Measurements from ENCODE around the gene LY6G6F. TPM values are rescaled to one million over a fixed set of nuclear protein-coding genes. Genes with fewer than 3 reads are reported as not detected.

Gene LY6G6F
- total and polyA plus RNA-seq, 4 donors = not detected

- Histone ChIP-seq H3K36me3 (ENCODE audit: control insufficient read depth in 1 of 2, insufficient read depth in 2 of 2, low read length in 1 of 2) (peaks cover 0 to 6% of the 10 kb centered on the region in 2 donors), H3K27me3 (ENCODE audit: control insufficient read depth in 1 of 2, insufficient read depth in 2 of 2, low read length in 1 of 2) (no peaks in the 10 kb centered on the region), H3K9me3 (ENCODE audit: control insufficient read depth, low read length) (no peaks in the 10 kb centered on the region), H3K27ac (ENCODE audit: low read depth in 1 of 2, low read length in 2 of 2) (no peak overlapping the region), H3K4me1 (ENCODE audit: control insufficient read depth in 1 of 2, insufficient read depth in 2 of 2, low read length in 2 of 2) (no peaks in the 10 kb centered on the region), H3K4me3 (ENCODE audit: low read length in 2 of 2) (no peak overlapping the region)
- DNase-seq = no peak
- no peak for ATAC-seq (ENCODE audit: low FRiP score)
- intact Hi-C loops (cut with DNase I) = loop anchor here (10.0 kb wide), 2 partner anchors 147 to 177 kb away; partner anchors contain the start of gene NEU1 (in 1 of the 2)
- WGBS, 2 donors = 73 to 80% methylated on average over 14 of the region's 14 CpGs
These were observed 18.6 kb upstream of the LY6G6F start for GRCh38 chr6:31687860-31688693.

GRCh38 chr6:31689249-31690110, 17.2 kb upstream of the LY6G6F start:
- no peaks in the 10 kb centered on the region for H3K4me1 ChIP-seq (ENCODE audit: control insufficient read depth in 1 of 2, insufficient read depth in 2 of 2, low read length in 2 of 2)
- no peaks in the 10 kb centered on the region for H3K9me3 ChIP-seq (ENCODE audit: control insufficient read depth, low read length)
- no peaks in the 10 kb centered on the region for H3K27me3 ChIP-seq (ENCODE audit: control insufficient read depth in 1 of 2, insufficient read depth in 2 of 2, low read length in 1 of 2)
- intact Hi-C loops (cut with DNase I) = loop anchor here (10.0 kb wide), 3 partner anchors 145 to 195 kb away; partner anchors contain the start of gene NEU1 (in 1 of the 2)
- no peak overlapping the region for H3K4me3 ChIP-seq (ENCODE audit: low read length in 2 of 2)
- 75 to 76% methylated on average over 11 of the region's 11 CpGs for WGBS, 2 donors
- H3K36me3 ChIP-seq (ENCODE audit: control insufficient read depth in 1 of 2, insufficient read depth in 2 of 2, low read length in 1 of 2) = peaks cover 0 to 6% of the 10 kb centered on the region in 2 donors
- H3K27ac ChIP-seq (ENCODE audit: low read depth in 1 of 2, low read length in 2 of 2) = no peak overlapping the region
- DNase-seq = no peak
- no peak for ATAC-seq (ENCODE audit: low FRiP score)

- Histone ChIP-seq H3K36me3 (ENCODE audit: control insufficient read depth in 1 of 2, insufficient read depth in 2 of 2, low read length in 1 of 2) (peaks cover 0 to 6% of the 10 kb centered on the region in 2 donors), H3K4me3 (ENCODE audit: low read length in 2 of 2) (no peak overlapping the region), H3K27me3 (ENCODE audit: control insufficient read depth in 1 of 2, insufficient read depth in 2 of 2, low read length in 1 of 2) (no peaks in the 10 kb centered on the region), H3K9me3 (ENCODE audit: control insufficient read depth, low read length) (no peaks in the 10 kb centered on the region), H3K4me1 (ENCODE audit: control insufficient read depth in 1 of 2, insufficient read depth in 2 of 2, low read length in 2 of 2) (no peaks in the 10 kb centered on the region), H3K27ac (ENCODE audit: low read depth in 1 of 2, low read length in 2 of 2) (no peak overlapping the region)
- DNase-seq = no peak
- no peak for ATAC-seq (ENCODE audit: low FRiP score)
- WGBS, 2 donors = 59 to 63% methylated on average over 10 of the region's 10 CpGs
- intact Hi-C loops (cut with DNase I) = loop anchor here in 1 of 2 donors (10.0 kb wide), 1 partner anchor 194 kb away; no protein-coding TSS in a partner anchor
These were observed 16.2 kb upstream of the LY6G6F start for GRCh38 chr6:31690231-31691077.

DNA sequence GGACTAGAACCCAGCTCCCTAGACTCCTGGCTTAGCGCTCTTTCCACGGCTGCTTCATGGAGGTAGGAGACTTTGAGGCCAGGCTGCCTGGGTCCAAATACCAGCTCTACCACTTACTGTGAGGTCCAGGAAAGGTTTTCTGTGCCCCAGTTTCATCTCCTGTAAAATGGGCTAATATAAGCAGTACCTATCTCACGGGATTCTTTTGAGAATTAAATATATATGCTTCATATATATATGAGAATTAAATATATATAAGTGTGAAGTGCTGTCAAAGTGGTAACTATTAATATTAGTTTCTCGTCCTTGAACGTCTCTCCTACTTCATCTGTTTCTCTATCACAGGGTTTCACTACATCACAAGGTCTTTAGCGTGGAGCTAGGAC, 15.6 kb upstream of the LY6G6F start:
- DNase-seq = no peak
- H3K4me1 ChIP-seq (ENCODE audit: control insufficient read depth in 1 of 2, insufficient read depth in 2 of 2, low read length in 2 of 2) = no peaks in the 10 kb centered on the region
- 88 to 89% methylated on average over 6 of the region's 6 CpGs for WGBS, 2 donors
- intact Hi-C loops (cut with DNase I) = loop anchor here in 1 of 2 donors (10.0 kb wide), 1 partner anchor 194 kb away; no protein-coding TSS in a partner anchor
- H3K27me3 ChIP-seq (ENCODE audit: control insufficient read depth in 1 of 2, insufficient read depth in 2 of 2, low read length in 1 of 2) = no peaks in the 10 kb centered on the region
- H3K36me3 ChIP-seq (ENCODE audit: control insufficient read depth in 1 of 2, insufficient read depth in 2 of 2, low read length in 1 of 2) = peaks cover 0 to 6% of the 10 kb centered on the region in 2 donors
- no peak for ATAC-seq (ENCODE audit: low FRiP score)
- no peak overlapping the region for H3K27ac ChIP-seq (ENCODE audit: low read depth in 1 of 2, low read length in 2 of 2)
- no peaks in the 10 kb centered on the region for H3K9me3 ChIP-seq (ENCODE audit: control insufficient read depth, low read length)
- H3K4me3 ChIP-seq (ENCODE audit: low read length in 2 of 2) = no peak overlapping the region

DNA sequence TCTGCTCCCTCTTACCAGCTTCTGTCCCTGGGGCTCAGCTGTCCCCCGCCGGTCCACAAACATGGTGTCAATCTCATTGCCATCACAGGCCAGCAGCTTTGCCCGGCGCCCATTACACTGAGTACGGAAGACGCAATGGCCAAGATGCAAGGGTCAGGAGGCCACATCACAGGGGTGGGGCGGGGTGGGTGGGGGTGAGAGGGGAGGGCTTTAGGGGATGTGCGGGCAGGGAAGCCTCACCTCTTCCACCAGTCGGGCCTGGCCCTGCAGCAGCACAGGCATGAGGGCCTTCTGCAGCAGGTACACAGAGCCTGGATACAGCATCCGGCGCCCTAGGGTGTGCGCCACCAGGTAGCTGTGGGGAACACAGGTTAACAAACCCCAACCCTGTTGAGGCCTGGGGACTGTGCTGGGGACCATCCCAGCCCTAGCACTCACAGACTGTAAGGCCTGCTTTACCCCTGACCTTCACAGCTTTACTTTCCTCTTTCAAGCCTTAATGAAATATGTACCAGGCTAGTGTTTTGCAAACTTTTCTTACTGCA, 15.0 kb upstream of the LY6G6F start:
- Histone ChIP-seq H3K27me3 (ENCODE audit: control insufficient read depth in 1 of 2, insufficient read depth in 2 of 2, low read length in 1 of 2) (no peaks in the 10 kb centered on the region), H3K4me1 (ENCODE audit: control insufficient read depth in 1 of 2, insufficient read depth in 2 of 2, low read length in 2 of 2) (no peaks in the 10 kb centered on the region), H3K4me3 (ENCODE audit: low read length in 2 of 2) (no peak overlapping the region), H3K36me3 (ENCODE audit: control insufficient read depth in 1 of 2, insufficient read depth in 2 of 2, low read length in 1 of 2) (peaks cover 0 to 4% of the 10 kb centered on the region in 2 donors), H3K9me3 (ENCODE audit: control insufficient read depth, low read length) (no peaks in the 10 kb centered on the region), H3K27ac (ENCODE audit: low read depth in 1 of 2, low read length in 2 of 2) (no peak overlapping the region)
- DNase-seq (no peak), ATAC-seq (ENCODE audit: low FRiP score) (no peak)
- intact Hi-C loops (cut with DNase I) = loop anchor here in 1 of 2 donors (10.0 kb wide), 1 partner anchor 193 kb away; no protein-coding TSS in a partner anchor
- 91 to 93% methylated on average over 12 of the region's 12 CpGs for WGBS, 2 donors

DNA sequence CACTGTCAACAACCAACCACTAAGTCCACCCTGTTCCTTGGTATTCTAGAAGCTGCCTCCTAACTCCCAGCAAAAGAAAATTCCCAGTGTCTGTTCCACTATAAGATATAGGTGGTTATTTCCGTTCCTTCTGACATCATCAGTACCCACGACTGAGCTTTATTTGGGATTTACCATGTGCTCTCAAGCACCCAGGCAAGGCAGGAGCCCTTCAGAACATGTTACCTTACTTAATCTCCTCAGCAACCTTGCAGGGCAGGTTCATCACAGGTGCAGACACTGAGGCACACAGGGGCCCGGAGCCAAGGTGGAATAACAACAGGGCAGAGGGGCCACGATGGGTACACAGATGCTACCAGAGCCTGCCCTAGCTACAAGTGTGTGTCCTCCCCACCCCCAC, 14.3 kb upstream of the LY6G6F start:
- no peak for DNase-seq
- whole genome bisulfite sequencing, 2 donors = 79% methylated on average over 4 of the region's 4 CpGs
- no peak overlapping the region for H3K27ac ChIP-seq (ENCODE audit: low read depth in 1 of 2, low read length in 2 of 2)
- no peaks in the 10 kb centered on the region for H3K27me3 ChIP-seq (ENCODE audit: control insufficient read depth in 1 of 2, insufficient read depth in 2 of 2, low read length in 1 of 2)
- H3K36me3 ChIP-seq (ENCODE audit: control insufficient read depth in 1 of 2, insufficient read depth in 2 of 2, low read length in 1 of 2) = peaks cover 0 to 6% of the 10 kb centered on the region in 2 donors
- intact Hi-C loops (cut with DNase I) = loop anchor here in 1 of 2 donors (10.0 kb wide), 1 partner anchor 192 kb away; no protein-coding TSS in a partner anchor
- no peak for ATAC-seq (ENCODE audit: low FRiP score)
- no peak overlapping the region for H3K4me3 ChIP-seq (ENCODE audit: low read length in 2 of 2)
- no peaks in the 10 kb centered on the region for H3K9me3 ChIP-seq (ENCODE audit: control insufficient read depth, low read length)
- H3K4me1 ChIP-seq (ENCODE audit: control insufficient read depth in 1 of 2, insufficient read depth in 2 of 2, low read length in 2 of 2) = no peaks in the 10 kb centered on the region

DNA sequence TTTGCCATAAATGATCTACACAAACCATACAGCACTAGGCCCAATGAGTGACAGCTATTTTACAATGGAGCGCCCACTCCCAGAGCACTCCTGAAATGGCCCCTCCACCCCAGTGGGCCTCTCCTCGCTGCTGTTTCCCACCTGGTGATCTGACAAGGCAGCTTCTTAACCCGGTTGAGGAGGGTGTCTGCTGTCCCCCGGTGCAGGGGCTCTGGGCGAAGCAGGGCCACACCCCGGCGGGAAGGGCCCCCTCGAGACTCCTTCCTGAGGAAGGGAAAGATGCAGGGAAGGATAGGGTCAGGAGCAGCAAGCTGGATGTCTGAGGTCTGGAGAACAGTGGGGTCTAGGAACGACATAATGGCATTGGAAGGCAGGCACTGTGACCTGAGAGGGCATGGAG, 13.8 kb upstream of the LY6G6F start:
- H3K9me3 ChIP-seq (ENCODE audit: control insufficient read depth, low read length) = no peaks in the 10 kb centered on the region
- WGBS, 2 donors = 83 to 84% methylated on average over 9 of the region's 9 CpGs
- ATAC-seq (ENCODE audit: low FRiP score) (no peak), DNase-seq (no peak)
- no peak overlapping the region for H3K27ac ChIP-seq (ENCODE audit: low read depth in 1 of 2, low read length in 2 of 2)
- intact Hi-C loops (cut with DNase I) = loop anchor here in 1 of 2 donors (10.0 kb wide), 1 partner anchor 192 kb away; no protein-coding TSS in a partner anchor
- no peaks in the 10 kb centered on the region for H3K27me3 ChIP-seq (ENCODE audit: control insufficient read depth in 1 of 2, insufficient read depth in 2 of 2, low read length in 1 of 2)
- peaks cover 0 to 6% of the 10 kb centered on the region in 2 donors for H3K36me3 ChIP-seq (ENCODE audit: control insufficient read depth in 1 of 2, insufficient read depth in 2 of 2, low read length in 1 of 2)
- H3K4me1 ChIP-seq (ENCODE audit: control insufficient read depth in 1 of 2, insufficient read depth in 2 of 2, low read length in 2 of 2) = no peaks in the 10 kb centered on the region
- no peak overlapping the region for H3K4me3 ChIP-seq (ENCODE audit: low read length in 2 of 2)
